ENCODE measurements around the gene NINJ1.

Gene NINJ1, protein sequence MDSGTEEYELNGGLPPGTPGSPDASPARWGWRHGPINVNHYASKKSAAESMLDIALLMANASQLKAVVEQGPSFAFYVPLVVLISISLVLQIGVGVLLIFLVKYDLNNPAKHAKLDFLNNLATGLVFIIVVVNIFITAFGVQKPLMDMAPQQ

DNA sequence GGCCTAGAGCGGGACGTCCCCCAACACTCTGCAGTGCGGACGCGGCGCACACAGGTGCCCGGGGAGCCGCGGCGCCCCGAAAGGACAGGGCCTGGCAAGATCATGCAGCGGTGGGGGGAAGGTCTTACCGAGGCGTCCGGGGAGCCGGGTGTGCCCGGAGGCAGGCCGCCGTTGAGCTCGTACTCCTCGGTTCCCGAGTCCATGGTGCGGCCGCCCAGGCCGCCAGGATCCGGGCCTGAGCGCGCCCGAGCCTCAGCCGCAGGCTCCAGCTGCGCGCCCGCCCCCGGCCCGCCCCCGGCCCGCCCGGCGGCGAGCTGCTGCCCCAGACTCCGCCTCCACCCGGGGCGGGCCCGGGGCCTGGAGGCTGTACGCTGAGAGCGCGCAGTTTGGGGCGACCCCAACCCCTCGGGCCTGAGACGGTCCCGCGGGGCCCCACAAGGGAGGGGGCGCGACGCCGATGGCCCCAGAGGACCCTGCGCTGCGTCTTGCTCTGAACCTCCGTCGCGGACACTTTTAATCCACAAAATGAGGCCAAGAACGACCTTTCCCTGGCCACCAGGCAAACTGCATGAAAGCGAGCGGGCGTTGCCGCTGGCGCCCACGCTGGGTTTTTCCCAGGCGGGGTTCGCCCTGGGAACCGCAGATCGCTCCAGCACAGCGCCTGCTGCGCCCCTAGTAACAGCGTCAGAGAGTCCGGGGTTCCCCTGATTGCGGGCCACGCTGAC lies at the start of gene NINJ1:
TSS of gene NINJ1 (minus strand) at position 237 of the 725 bp plus-strand sequence. CDS start at position 203, 34 bp downstream.
- no peak for DNase-seq (ENCODE audit: low read depth)
- H3K4me3 ChIP-seq (ENCODE audit: low read depth, low read length) = peak within 1 kb of the TSS; percentile 75

DNA sequence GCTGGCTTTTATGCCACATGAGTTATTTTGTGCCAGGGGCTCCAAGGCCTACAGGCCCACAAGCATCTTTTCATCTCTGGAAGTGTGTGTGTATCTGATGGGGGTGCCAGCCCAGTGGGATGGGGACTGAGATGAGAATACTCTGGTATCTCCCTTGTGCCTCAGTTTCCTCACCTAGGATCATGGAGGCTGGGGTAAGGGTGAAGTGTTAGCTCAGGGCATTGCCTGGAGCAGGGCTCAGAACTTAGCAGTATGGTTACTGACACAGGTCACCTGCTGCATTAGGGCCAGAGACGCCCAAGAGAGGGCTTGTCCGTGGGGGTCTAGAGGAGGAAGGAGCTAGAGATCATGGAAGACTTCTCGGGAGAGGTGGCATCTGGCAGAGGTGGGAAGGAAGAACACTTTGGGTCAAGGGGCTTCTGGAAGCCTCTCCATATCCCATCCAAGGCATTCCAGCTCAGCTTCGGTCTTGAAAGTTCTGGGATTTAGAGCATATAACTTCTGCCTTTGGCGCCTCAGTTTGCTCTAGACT lies 49.1 kb upstream of the NINJ1 start:
- DNase-seq (ENCODE audit: low read depth) = no peak
- no peak overlapping the region for H3K4me3 ChIP-seq (ENCODE audit: low read depth, low read length)

DNA sequence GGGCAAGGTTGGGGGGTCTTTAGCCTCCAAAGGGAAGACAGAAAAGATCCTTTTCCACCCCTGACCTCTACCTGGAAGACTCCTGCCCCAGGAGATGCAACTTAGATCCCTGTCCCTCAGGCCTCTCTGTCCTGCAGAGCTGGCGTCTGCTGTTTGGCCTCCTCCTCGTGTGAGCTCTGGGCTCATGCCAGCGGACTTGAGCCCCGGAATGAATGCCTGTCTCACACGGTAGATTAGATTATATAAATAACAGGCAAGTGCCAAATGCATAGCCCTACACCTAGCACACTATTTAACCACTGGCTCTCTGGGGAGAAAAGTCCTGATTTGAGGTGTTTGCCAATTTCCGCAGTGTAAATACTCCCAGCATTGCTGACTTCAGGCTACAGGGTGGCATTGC lies 48.5 kb upstream of the NINJ1 start:
- no peak for DNase-seq (ENCODE audit: low read depth)

DNA sequence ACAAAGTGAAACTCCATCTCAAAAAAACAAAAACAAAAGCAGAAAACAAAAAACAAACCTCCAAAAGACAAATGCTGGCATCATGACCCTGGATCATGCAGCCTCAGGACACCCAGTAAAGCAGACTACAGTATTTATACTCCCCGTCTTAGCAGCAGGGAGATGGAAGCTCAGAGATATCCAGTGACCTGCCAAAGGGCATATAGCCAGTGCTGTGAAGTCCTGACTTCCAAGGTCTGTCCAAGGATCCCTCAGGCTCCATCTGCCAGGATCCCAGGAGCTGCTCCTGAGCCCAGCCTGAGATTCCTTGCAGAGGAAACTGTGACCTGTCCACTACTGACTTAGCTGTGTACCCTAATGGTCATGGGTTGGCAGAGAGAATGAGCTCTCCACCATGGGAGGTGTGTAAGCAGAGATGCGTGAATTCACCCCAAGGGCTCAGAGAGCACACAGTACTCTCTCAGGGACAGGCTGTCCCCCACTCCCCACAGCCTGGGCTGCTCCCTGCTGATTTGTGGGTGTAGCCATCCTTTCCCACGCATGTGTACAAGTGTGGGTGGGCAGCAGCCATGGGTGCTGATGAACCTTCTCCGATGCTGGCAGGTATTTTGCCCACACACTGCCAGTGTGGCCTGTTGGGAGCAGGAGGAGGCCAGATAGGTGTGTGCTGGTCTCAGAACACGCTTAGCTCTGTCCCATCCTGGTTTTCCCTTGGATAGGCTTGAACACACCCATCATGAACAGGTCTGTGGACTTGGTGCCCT lies 47.8 kb upstream of the NINJ1 start:
- no peak for DNase-seq (ENCODE audit: low read depth)
- H3K4me3 ChIP-seq (ENCODE audit: low read depth, low read length) = no peak overlapping the region

More for the DNA sequence above, 48.5 kb upstream of the NINJ1 start:
- no peak overlapping the region for H3K4me3 ChIP-seq (ENCODE audit: low read depth, low read length)

DNA sequence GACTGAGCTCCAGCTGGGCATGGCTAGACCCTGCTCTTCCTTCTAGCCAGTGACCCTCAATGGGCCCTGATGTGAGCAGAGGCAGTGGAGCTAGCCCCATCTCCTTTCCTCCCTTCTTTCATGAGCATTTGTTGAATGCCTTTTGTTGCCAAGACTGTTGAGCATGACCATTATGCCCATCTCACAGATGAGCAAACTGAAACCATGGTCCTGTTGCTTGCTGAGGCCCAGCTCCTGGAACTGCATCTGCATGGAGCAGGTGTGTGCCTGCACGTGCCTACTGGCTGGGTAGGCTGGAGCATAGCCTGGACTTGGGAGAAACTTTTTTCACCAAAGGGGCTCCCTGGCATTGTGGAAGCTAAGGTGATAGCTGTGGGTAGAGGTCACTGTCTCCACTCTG lies 46.9 kb upstream of the NINJ1 start:
- no peak for DNase-seq (ENCODE audit: low read depth)

DNA sequence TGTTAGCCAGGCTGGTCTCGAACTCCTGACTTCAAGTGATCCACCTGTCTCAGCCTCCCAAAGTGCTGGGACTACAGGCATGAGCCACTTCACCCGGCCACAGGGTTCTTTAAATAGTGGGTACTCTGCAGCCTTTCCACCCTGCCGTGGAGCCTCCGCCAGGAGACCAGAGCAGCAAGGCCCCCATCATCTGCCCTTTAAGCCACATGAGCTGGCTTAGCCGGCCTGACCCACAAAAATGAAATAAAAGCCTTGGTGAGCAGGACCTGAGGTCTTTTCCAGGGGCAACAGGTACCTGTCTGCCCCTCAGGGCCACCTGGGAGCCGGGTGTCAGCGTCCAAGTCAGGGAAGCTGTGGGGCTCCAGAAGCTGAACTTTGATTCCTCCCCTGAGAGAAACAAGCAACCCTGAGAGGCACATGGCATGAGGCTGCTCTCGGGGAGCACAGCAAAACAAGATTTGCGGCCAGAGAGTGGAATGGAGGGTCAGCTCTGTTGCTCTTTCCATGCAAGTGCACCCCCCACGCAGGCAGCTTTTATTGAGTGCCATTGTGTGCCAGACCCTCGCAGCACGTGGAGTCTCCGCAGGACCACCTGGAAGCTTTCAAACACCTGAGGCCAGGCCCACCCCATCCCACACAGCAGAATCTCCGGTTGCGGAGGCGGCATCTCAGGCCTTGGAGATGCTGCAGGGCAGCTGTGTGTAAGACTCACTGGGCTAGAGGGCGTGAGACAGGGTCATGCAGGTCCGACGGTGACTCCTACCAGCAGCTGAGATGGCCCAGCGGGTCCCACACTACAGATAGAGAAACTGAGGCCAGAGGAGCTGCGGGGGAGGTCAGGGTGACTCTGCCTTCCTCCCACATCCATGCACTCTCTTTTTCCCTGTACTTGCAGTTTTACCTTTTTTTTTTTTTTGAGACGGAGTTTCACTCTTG lies 45.1 kb upstream of the NINJ1 start:
- no peak for DNase-seq (ENCODE audit: low read depth)
- H3K4me3 ChIP-seq (ENCODE audit: low read depth, low read length) = no peak overlapping the region

More for the DNA sequence above, 46.9 kb upstream of the NINJ1 start:
- H3K4me3 ChIP-seq (ENCODE audit: low read depth, low read length) = no peak overlapping the region

DNA sequence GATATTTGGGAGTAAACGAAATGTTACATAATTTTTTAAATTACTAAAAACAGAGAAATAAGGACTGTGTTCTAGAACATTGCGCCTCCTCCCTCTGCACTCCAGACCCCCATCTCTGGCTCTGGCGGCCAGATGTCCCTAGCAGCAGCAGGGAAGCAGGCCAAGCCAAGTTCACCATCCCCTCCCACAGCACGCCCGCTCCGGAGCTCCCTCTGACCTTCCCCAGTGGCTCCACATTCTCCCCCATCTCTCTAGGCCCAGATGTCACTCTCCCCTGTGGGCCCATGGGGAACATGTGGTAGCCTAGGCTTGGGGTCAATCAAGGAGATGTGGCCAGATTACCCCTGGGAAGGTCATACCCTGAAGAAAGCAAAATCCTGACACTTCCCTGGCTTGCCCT lies 43.6 kb upstream of the NINJ1 start:
- no peak for DNase-seq (ENCODE audit: low read depth)

DNA sequence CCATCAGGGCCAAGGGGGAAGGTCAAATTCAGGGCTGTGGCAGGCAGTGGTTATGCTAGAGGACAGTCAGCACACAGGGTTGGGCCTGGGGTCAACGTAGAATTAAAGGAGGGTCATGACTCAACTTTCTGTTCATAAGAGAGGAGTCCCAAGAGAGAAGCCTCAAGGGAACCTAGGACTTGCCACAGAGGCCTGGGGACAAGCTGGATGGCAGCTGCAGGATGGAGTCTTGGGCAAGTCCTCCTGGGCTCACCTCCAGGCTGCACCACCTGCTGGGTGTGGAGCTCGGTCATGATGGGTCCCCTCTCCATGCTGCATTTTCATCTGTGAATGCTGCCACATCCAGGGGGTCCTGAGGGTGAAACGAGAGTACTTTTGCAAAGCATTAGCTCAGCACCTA lies 40.9 kb upstream of the NINJ1 start:
- H3K4me3 ChIP-seq (ENCODE audit: low read depth, low read length) = no peak overlapping the region
- no peak for DNase-seq (ENCODE audit: low read depth)

More for the DNA sequence above, 43.6 kb upstream of the NINJ1 start:
- H3K4me3 ChIP-seq (ENCODE audit: low read depth, low read length) = no peak overlapping the region

DNA sequence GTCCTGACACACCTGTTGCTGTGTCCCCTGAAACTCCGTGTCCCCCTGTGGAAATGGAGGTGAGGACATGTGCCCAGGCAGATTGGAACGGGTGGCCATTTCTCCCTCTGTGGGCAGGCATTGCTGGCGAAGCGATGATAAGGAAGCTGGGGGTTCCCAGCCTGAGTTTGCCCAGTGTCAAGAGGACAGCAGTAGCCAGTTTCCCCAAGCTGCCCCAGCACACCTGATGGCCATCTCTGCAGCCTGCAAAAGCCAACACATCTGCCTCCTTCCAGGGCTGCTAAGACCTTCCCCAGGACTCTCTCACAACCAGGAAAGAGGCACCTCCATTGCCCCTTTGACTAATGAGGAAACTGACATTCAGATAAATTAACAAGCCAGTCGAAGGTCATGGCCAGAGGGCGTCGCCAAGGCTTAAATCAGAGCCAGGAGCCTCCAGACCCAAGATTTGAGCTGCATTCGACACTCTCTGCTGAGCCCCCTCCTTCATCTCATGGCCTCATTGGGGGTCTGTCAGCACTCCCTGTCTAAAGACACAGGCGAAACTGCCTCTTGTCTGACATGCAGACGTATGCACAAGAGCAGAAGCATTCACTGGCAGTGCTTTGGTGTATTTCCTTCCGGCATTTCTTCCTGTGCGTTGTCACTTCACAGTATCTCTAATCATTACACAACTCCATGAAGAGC lies 39.5 kb upstream of the NINJ1 start:
- no peak overlapping the region for H3K4me3 ChIP-seq (ENCODE audit: low read depth, low read length)
- no peak for DNase-seq (ENCODE audit: low read depth)

DNA sequence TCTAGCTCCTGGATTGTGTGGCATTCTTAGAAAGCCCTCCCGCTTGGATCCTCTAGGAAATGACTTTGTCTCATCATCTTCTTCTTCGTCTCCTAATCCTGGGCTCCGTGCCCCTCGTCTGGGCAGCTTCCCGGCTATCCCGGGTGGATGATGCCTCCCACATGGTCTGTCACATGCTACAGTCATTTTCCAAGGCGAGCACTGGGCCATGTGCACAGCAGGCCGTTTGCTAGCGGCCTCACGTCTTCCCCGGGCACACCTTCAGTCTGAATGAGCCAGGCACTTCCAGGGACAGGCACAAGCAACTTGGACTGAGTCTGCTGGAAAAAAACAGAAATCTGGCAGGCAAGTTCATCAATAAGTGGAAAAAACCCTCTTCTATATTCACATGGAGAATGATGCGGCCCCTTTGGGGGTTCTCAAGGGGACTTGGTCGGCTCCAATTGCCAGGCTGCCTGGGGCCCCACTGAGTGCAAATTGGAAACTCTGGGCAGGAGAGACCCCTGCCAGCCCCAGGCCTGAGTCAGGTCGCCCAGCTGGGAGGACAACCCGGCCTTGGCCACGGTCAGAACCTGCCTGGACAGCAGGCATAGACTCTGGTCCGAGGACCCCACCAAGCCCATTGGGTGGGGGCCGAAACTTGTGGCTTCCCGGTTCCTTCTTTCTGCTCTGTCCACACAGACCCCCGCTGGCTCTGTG lies 38.8 kb upstream of the NINJ1 start:
- no peak for DNase-seq (ENCODE audit: low read depth)
- H3K4me3 ChIP-seq (ENCODE audit: low read depth, low read length) = no peak overlapping the region

DNA sequence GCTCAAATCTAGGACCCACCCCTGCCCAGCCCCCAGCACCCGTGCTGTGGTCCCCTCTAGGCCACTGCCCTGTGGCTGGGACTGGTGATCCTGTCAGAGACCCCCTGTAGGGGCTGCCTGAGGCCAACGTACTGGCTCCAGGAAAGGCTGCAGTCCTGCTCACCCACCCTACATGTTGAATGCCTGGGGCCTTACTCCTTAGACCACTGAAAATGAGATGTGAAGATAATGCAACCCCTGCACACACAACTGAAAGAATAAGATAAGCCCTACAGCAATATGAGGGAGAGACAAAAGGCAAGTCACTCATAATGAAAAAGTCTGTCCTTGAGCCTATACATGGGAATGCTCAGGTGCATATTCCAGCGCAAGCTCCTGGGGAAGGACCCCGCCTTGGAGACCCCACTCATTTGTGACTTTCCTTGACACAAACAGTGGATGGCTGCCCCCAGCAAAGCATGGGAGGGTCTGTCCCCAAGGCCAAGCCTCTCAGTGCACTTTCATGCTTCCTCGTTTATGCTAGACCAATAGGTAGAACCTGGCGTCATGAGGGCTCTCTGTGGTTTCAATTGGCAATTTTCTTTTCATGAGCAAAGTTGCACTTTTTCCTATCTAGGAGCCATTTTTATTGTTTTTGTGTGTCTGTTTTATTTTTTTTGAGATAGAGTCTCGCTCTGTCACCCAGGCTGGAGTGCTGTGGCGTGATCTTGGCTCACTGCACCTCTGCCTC lies 37.4 kb upstream of the NINJ1 start:
- no peak overlapping the region for H3K4me3 ChIP-seq (ENCODE audit: low read depth, low read length)
- DNase-seq (ENCODE audit: low read depth) = no peak

DNA sequence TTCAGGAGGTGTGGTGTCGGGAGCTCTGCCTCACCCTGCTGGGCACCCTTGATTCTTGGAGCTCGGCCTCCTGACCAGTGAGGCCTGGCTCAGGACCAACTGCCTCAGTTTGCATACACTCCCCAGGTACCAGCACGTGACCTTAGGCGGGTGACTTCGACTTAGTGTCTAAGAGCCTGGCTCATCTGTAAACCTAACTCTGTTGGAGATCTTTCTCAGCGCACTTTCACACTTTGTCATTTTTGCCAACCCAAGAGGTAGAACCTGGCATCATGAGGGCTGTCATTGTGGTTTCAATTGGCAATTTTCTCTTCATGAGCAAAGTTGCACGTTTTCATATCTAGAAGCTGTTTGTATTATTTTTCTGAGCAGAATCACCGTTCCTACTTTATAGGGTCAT lies 36.5 kb upstream of the NINJ1 start:
- no peak for DNase-seq (ENCODE audit: low read depth)
- H3K4me3 ChIP-seq (ENCODE audit: low read depth, low read length) = no peak overlapping the region

DNA sequence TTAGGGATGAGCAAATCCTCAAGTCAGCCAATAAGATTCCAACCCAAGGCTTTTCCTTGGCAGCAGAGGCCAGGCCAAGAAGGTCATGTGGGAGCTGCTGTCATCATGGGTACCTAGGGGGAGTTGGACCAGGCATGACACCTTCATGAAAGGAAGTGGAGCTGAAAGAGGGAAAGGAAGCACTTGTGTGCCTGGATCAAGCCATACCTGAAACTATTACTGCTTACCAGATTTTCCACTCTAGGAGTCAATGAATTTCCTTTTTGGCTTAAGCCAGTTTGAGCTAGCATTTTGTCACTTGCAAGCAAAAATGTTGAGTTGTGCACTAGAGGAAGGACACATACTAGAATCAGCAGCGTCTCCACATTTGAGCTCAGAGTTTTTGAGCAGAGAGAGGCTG lies 35.4 kb upstream of the NINJ1 start:
- H3K4me3 ChIP-seq (ENCODE audit: low read depth, low read length) = no peak overlapping the region
- DNase-seq (ENCODE audit: low read depth) = no peak

DNA sequence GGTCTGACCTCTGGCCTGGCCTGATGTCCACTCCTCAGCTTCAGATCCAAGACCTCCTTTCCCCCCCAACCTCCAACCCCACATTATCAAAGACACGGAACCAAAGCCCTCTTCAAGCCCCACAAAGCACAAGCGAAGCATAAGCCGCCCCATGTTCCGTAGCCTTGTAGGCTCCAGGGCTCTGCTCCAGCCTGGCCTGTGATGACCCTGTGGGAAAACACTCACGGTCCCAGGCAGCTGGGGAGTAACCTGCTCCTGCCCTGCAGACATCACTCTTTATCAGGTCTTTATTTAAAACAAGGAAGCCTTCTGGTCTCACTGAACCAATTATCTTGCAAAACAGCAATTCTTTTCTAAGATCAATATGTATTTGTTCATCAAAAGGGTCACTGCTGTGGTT lies 34.5 kb upstream of the NINJ1 start:
- H3K4me3 ChIP-seq (ENCODE audit: low read depth, low read length) = no peak overlapping the region
- DNase-seq (ENCODE audit: low read depth) = no peak

DNA sequence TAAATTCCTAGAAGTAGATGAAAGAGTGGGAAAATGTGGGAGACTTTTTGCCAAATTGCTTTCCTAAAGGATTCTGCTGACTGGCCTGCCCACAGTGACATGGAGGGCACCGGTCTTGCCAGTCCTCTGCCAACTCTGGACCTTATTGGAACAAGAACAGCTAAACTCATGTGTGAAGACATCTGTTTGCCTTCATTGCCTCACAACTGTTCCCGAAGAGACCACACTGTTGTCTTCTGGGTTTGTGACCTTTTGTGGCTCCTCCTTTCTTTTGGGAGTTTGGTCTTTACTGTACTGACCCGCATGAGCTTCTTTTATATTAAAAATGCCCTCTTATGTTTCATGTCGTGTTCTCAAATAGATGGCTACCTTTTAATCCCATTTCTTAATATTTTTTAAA lies 33.8 kb upstream of the NINJ1 start:
- H3K4me3 ChIP-seq (ENCODE audit: low read depth, low read length) = no peak overlapping the region
- no peak for DNase-seq (ENCODE audit: low read depth)

DNA sequence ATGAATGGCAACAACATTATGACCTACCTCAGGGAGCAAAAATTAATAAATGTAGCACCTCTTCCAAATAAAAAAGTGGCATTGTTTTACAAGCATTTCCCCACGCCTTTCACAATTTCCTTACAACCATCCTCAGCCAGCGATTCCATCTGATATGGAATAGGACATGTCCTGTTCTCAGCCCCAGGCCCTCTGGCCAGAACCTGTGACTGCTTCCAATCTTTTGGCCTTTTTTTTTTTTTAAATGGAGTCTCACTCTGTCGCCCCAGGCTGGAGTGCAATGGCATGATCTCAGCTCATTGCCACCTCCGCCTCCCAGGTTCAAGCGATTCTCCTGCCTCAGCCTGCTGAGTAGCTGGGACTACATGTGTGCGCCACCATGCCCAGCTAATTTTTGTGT lies 33.1 kb upstream of the NINJ1 start:
- H3K4me3 ChIP-seq (ENCODE audit: low read depth, low read length) = no peak overlapping the region
- no peak for DNase-seq (ENCODE audit: low read depth)

DNA sequence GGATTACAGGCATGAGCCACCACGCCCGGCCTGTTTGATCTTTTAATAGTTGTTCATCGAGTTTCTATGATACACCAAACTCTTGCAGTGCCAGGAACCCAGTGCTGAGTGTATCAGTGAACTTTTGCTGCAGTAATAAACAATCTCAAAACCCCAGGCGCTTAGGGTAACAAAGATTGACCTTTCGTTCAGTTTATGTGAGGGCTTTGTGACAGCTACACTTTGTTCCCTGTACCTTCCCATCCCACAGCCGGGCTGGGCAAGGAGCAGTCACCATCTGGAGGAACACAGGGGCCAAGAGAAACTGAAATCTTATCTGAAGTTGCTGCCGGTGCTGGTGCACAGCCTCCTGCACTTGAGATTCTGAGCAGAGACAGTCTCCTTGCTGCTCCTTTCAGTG lies 32.6 kb upstream of the NINJ1 start:
- no peak overlapping the region for H3K4me3 ChIP-seq (ENCODE audit: low read depth, low read length)

DNA sequence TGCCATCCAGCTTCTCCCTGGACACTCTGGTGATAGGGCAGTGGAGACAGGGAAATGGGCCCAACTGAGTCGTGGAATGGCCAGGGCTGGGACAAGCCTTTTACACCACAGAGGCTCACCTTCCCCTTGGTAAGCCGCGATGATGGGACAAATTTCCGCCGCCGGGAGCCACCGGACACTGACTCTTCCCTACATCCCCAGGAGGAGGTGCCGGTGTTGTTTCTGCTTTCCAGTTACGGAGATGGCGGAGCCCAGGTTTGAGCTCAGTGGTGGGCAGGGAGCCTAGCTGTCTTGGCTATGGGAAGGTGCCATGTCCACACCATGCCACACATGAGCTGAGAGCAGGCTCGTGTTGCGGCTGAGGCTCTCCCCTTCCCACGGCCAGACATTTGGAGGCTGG lies 30.0 kb upstream of the NINJ1 start:
- no peak overlapping the region for H3K4me3 ChIP-seq (ENCODE audit: low read depth, low read length)
- DNase-seq (ENCODE audit: low read depth) = no peak

More for the DNA sequence above, 32.6 kb upstream of the NINJ1 start:
- DNase-seq (ENCODE audit: low read depth) = no peak
